ENCODE data around the gene EYA2.

Gene EYA2

GRCh38 chr20:47235111-47235510 lies 340.5 kb downstream of the EYA2 start:
- no peak for TF ChIP-seq EZH2phosphoT487 (IDR thresholded peaks at IDR 0.05; ENCODE audit: borderline replicate concordance)
- no peak for TF ChIP-seq CTCF (conservative IDR thresholded peaks at IDR 0.05; ENCODE audit: low read length)
- Histone ChIP-seq H3F3A (ENCODE audit: low read depth) (no peaks in the 10 kb centered on the region), H3K27me3 (ENCODE audit: insufficient read depth, low read length, poor library complexity, severe bottlenecking) (no peaks in the 10 kb centered on the region), H3K79me2 (ENCODE audit: insufficient read depth, low read length) (no peaks in the 10 kb centered on the region; the same call in 1 of the 2 replicates), H2AFZ (ENCODE audit: low read length) (no peak overlapping the region), H3K9ac (ENCODE audit: low read depth, low read length, poor library complexity, severe bottlenecking) (no peak overlapping the region), H3K4me1 (ENCODE audit: insufficient read depth, low read length, poor library complexity, severe bottlenecking) (no peaks in the 10 kb centered on the region), H4K20me1 (ENCODE audit: insufficient read depth, low read length, poor library complexity, severe bottlenecking) (peaks cover 9% of the 10 kb centered on the region), H3K4me2 (ENCODE audit: low read depth, low read length, poor library complexity, severe bottlenecking) (no peak overlapping the region), H3K4me3 (ENCODE audit: low read length, poor library complexity, severe bottlenecking) (no peak overlapping the region), H3K9me3 (ENCODE audit: insufficient read depth, low read depth, low read length) (no peaks in the 10 kb centered on the region), H3K36me3 (ENCODE audit: insufficient read depth, low read length) (peaks cover 95% of the 10 kb centered on the region), H3K9me2 (replicated peaks; ENCODE audit: low read depth, low read length) (no peaks in the 10 kb centered on the region)

- no peaks in the 10 kb centered on the region for H3K9me3 ChIP-seq (ENCODE audit: insufficient read depth, low read depth, low read length)
- no peaks in the 10 kb centered on the region; the same call in 1 of the 2 replicates for H3K79me2 ChIP-seq (ENCODE audit: insufficient read depth, low read length)
- H3K4me1 ChIP-seq (ENCODE audit: insufficient read depth, low read length, poor library complexity, severe bottlenecking) = no peaks in the 10 kb centered on the region
- no peak overlapping the region for H3K4me2 ChIP-seq (ENCODE audit: low read depth, low read length, poor library complexity, severe bottlenecking)
- H3K9ac ChIP-seq (ENCODE audit: low read depth, low read length, poor library complexity, severe bottlenecking) = no peak overlapping the region
- H3K27me3 ChIP-seq (ENCODE audit: insufficient read depth, low read length, poor library complexity, severe bottlenecking) = no peaks in the 10 kb centered on the region
- peaks cover 91% of the 10 kb centered on the region for H3K36me3 ChIP-seq (ENCODE audit: insufficient read depth, low read length)
- no peaks in the 10 kb centered on the region for H3F3A ChIP-seq (ENCODE audit: low read depth)
- H4K20me1 ChIP-seq (ENCODE audit: insufficient read depth, low read length, poor library complexity, severe bottlenecking) = peaks cover 8% of the 10 kb centered on the region
- no peak overlapping the region for H3K4me3 ChIP-seq (ENCODE audit: low read length, poor library complexity, severe bottlenecking)
- TF ChIP-seq CTCF (conservative IDR thresholded peaks at IDR 0.05; ENCODE audit: low read length) (no peak), EZH2phosphoT487 (IDR thresholded peaks at IDR 0.05; ENCODE audit: borderline replicate concordance) (no peak)
- H2AFZ ChIP-seq (ENCODE audit: low read length) = no peak overlapping the region
- no peaks in the 10 kb centered on the region for H3K9me2 ChIP-seq (replicated peaks; ENCODE audit: low read depth, low read length)
Measured at GRCh38 chr20:47235853-47236638, 341.4 kb downstream of the EYA2 start.

- Histone ChIP-seq H3K9me3 (ENCODE audit: insufficient read depth, low read depth, low read length) (no peaks in the 10 kb centered on the region), H3K9ac (ENCODE audit: low read depth, low read length, poor library complexity, severe bottlenecking) (no peak overlapping the region), H3K36me3 (ENCODE audit: insufficient read depth, low read length) (peaks cover 90% of the 10 kb centered on the region), H3F3A (ENCODE audit: low read depth) (no peaks in the 10 kb centered on the region), H3K27me3 (ENCODE audit: insufficient read depth, low read length, poor library complexity, severe bottlenecking) (no peaks in the 10 kb centered on the region), H3K4me3 (ENCODE audit: low read length, poor library complexity, severe bottlenecking) (no peak overlapping the region), H3K4me1 (ENCODE audit: insufficient read depth, low read length, poor library complexity, severe bottlenecking) (no peaks in the 10 kb centered on the region), H3K4me2 (ENCODE audit: low read depth, low read length, poor library complexity, severe bottlenecking) (no peak overlapping the region), H4K20me1 (ENCODE audit: insufficient read depth, low read length, poor library complexity, severe bottlenecking) (peaks cover 3% of the 10 kb centered on the region), H3K9me2 (replicated peaks; ENCODE audit: low read depth, low read length) (no peaks in the 10 kb centered on the region), H3K79me2 (ENCODE audit: insufficient read depth, low read length) (no peaks in the 10 kb centered on the region; the same call in 1 of the 2 replicates), H2AFZ (ENCODE audit: low read length) (no peak overlapping the region)
- TF ChIP-seq EZH2phosphoT487 (IDR thresholded peaks at IDR 0.05; ENCODE audit: borderline replicate concordance) (no peak), CTCF (conservative IDR thresholded peaks at IDR 0.05; ENCODE audit: low read length) (no peak)
Measured at GRCh38 chr20:47236639-47236900, 341.9 kb downstream of the EYA2 start.

Measured in Loucy (cell line).